Ishikawa (cell line): ENCODE data around the gene RASSF1.

Source experiments
- CEBPB ChIP-seq: IDR thresholded peaks from 2 replicates; pipeline ENCODE4 v1.6.1; 2012
- CREB1 ChIP-seq: IDR thresholded peaks from 2 replicates; pipeline ENCODE4 v1.6.1; 2012; ENCODE audit warnings: low read depth
- EGR1 ChIP-seq: IDR thresholded peaks from 2 replicates; pipeline ENCODE4 v1.6.1; 2012
- EP300 ChIP-seq: IDR thresholded peaks from 2 replicates; pipeline ENCODE4 v1.6.1; 2012; ENCODE audit warnings: borderline replicate concordance
- FOXM1 ChIP-seq: IDR thresholded peaks from 2 replicates; pipeline ENCODE4 v1.6.1; 2012; ENCODE audit warnings: low read depth, borderline replicate concordance
- NFIC ChIP-seq: IDR thresholded peaks from 2 replicates; pipeline ENCODE4 v1.6.1; 2012
- RAD21 ChIP-seq: IDR thresholded peaks from 2 replicates; pipeline ENCODE4 v1.6.1; 2012; ENCODE audit warnings: low read depth
- REST ChIP-seq: IDR thresholded peaks from 2 replicates; pipeline ENCODE4 v1.6.1; 2012; ENCODE audit warnings: low read depth, mild to moderate bottlenecking
- TAF1 ChIP-seq: IDR thresholded peaks from 2 replicates; pipeline ENCODE4 v1.6.1; 2012; ENCODE audit warnings: low read depth, mild to moderate bottlenecking
- TCF12 ChIP-seq: IDR thresholded peaks from 2 replicates; pipeline ENCODE4 v1.6.1; 2012; ENCODE audit warnings: low read depth
- TEAD4 ChIP-seq: IDR thresholded peaks from 2 replicates; pipeline ENCODE4 v1.6.1; 2012
- YY1 ChIP-seq: IDR thresholded peaks from 2 replicates; pipeline ENCODE4 v1.6.1; 2012; ENCODE audit warnings: low read depth
- ZBTB7A ChIP-seq: IDR thresholded peaks from 2 replicates; pipeline ENCODE4 v1.6.1; 2012; ENCODE audit warnings: low read depth
- TF ChIP-seq, protein P1 (sequence below): IDR thresholded peaks from 2 replicates; pipeline ENCODE4 v1.6.1; 2012
- TF ChIP-seq, protein P2 (sequence below): IDR thresholded peaks from 2 replicates; pipeline ENCODE4 v1.6.1; 2012

RASSF1 gene

GRCh38 chr3:50364573-50365079 is 24.0 kb upstream of the RASSF1 start:
- TF ChIP-seq CREB1 (no peak), RAD21 (no peak), CEBPB (no peak), TCF12 (no peak), EGR1 (no peak), YY1 (no peak), REST (no peak), NFIC (no peak), EP300 (no peak), ZBTB7A (no peak), FOXM1 (no peak), TAF1 (no peak), TEAD4 (no peak)
- TF ChIP-seq, protein P1, sequence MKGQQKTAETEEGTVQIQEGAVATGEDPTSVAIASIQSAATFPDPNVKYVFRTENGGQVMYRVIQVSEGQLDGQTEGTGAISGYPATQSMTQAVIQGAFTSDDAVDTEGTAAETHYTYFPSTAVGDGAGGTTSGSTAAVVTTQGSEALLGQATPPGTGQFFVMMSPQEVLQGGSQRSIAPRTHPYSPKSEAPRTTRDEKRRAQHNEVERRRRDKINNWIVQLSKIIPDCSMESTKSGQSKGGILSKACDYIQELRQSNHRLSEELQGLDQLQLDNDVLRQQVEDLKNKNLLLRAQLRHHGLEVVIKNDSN = no peak
- TF ChIP-seq, protein P2, sequence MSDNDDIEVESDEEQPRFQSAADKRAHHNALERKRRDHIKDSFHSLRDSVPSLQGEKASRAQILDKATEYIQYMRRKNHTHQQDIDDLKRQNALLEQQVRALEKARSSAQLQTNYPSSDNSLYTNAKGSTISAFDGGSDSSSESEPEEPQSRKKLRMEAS = no peak

- TF ChIP-seq ZBTB7A (no peak), REST (no peak), YY1 (no peak), FOXM1 (no peak), TAF1 (no peak), CEBPB (no peak), TCF12 (no peak; the same call in 1 of the 2 replicates), EGR1 (no peak), TEAD4 (no peak), CREB1 (no peak), EP300 (no peak)
- TF ChIP-seq, protein P2 = no peak
- TF ChIP-seq, protein P1 = no peak
Measured at GRCh38 chr3:50359760-50360110, 19.1 kb upstream of the RASSF1 start.

GRCh38 chr3:50358911-50359759 is 18.5 kb upstream of the RASSF1 start, which contains the start of gene TMEM115:
TSS of gene TMEM115 (minus strand) at chr3:50359521. CDS start at chr3:50359063, 458 bp downstream.
- TF ChIP-seq, protein P1 = peak; percentile 62
- no peak for TF ChIP-seq CEBPB
- TF ChIP-seq ZBTB7A = no peak
- no peak for TF ChIP-seq EGR1
- no peak for TF ChIP-seq TEAD4
- TF ChIP-seq, protein P2 = peak; percentile 48; the same call in 1 of the 2 replicates
- peak; percentile 77; the same call in 1 of the 2 replicates for TF ChIP-seq TCF12
- TF ChIP-seq CREB1 = 0 out of 2 replicates have a peak, but pooled peaks have one; percentile 62
- TF ChIP-seq RAD21 = no peak
- no peak for TF ChIP-seq FOXM1
- TF ChIP-seq TAF1 = peak; percentile 62; the same call in 1 of the 2 replicates
- TF ChIP-seq REST = no peak
- no peak for TF ChIP-seq EP300
- peak; percentile 78; the same call in 1 of the 2 replicates for TF ChIP-seq YY1
- TF ChIP-seq NFIC = 0 out of 2 replicates have a peak, but pooled peaks have one; percentile 5
